HepG2 (cell line): ENCODE measurements around the gene MMP23B. TPM values are rescaled to one million over a fixed set of nuclear protein-coding genes. Genes with fewer than 3 reads are reported as not detected.

Experiments used
- FIP1L1 ChIP-seq: fragments of 200-400 bp; formaldehyde crosslinking; IDR thresholded peaks from 2 replicates; pipeline ENCODE4 v1.6.1; 2018; ENCODE audit warnings: low read depth, mild to moderate bottlenecking, low read length, moderate library complexity, borderline replicate concordance; ENCODE audit not compliant: insufficient read depth
- HOXA3 ChIP-seq: sonication (generic); formaldehyde crosslinking; IDR thresholded peaks from 2 replicates; pipeline ENCODE4 v1.5.0; 2020; ENCODE audit warnings: missing genetic modification reagents
- NFKBIZ ChIP-seq: IDR thresholded peaks from 2 replicates; pipeline ENCODE4 v1.6.1; 2018; ENCODE audit warnings: missing genetic modification reagents, missing compliant biosample characterization
- NFYC ChIP-seq: IDR thresholded peaks from 2 replicates; pipeline ENCODE4 v1.6.1; 2016; ENCODE audit warnings: missing genetic modification reagents, missing compliant biosample characterization
- POLR2G ChIP-seq: fragments of 200-400 bp; formaldehyde crosslinking; IDR thresholded peaks from 2 replicates; pipeline ENCODE4 v1.6.1; 2018; ENCODE audit warnings: mild to moderate bottlenecking, low read depth, low read length, moderate library complexity
- TEAD3 ChIP-seq: optimal IDR thresholded peaks from 2 replicates; pipeline ENCODE3; 2016; ENCODE audit warnings: borderline replicate concordance
- ZFYVE20 ChIP-seq: sonication (generic); formaldehyde crosslinking; IDR thresholded peaks from 2 replicates; pipeline ENCODE4 v1.8.0; 2023; ENCODE audit warnings: low read depth, mild to moderate bottlenecking, moderate library complexity, missing genetic modification reagents, borderline replicate concordance
- ZNF292 ChIP-seq: sonication (generic); formaldehyde crosslinking; IDR thresholded peaks from 2 replicates; pipeline ENCODE4 v1.8.1; 2022; ENCODE audit warnings: mild to moderate bottlenecking, low read depth, missing genetic modification reagents, borderline replicate concordance
- polyA plus RNA-seq, 8 experiments: library from polyadenylated mRNA; depleted of rRNA in 3 of 8; stranded (reverse) in 7 of 8; unstranded in 1 of 8; fragments of >200 nt; fragmentation: Illumina TruSeq in 4 of 8; extraction: Trizol in 4 of 8; gene quantifications; 2 replicates each; pipeline versions ENCODE4 v1.2.1 to v1.2.3, GENCODE V29; 2011 to 2016; ENCODE audit warnings: low read depth in 4 of 8, missing spikeins in 1 of 8, mixed read lengths in 1 of 8; ENCODE audit not compliant: insufficient read depth in 1 of 8
- total RNA-seq, 5 experiments: library from RNA; depleted of rRNA; stranded (reverse); fragments of >200 nt; fragmentation: Illumina TruSeq; extraction: Trizol; gene quantifications; 2 replicates each; pipeline ENCODE4 v1.2.3, GENCODE V29; 2016; ENCODE audit warnings: low read depth in 1 of 5
- TF ChIP-seq, protein P1 (sequence below): sonication (generic); formaldehyde crosslinking; IDR thresholded peaks from 2 replicates; pipeline ENCODE4 v1.4.0; 2020; ENCODE audit warnings: missing genetic modification reagents, borderline replicate concordance

MMP23B gene
- total and polyA plus RNA-seq, 2 of the 13 experiments (the other 11 are each of a cell fraction or from before 2014, with no cell fraction given), result 0.61 to 0.75 TPM

GRCh38 chr1:1683104-1683905 lies 51.3 kb downstream of the MMP23B start (continued):
- TF ChIP-seq ZNF292 (CRISPR knock-in tag) (no peak), NFYC (CRISPR knock-in tag) (no peak), NFKBIZ (CRISPR knock-in tag) (no peak), POLR2G (no peak), ZFYVE20 (CRISPR knock-in tag) (no peak), TEAD3 (CRISPR knock-in tag) (no peak), HOXA3 (CRISPR knock-in tag) (no peak), FIP1L1 (no peak)
- TF ChIP-seq, protein P1, sequence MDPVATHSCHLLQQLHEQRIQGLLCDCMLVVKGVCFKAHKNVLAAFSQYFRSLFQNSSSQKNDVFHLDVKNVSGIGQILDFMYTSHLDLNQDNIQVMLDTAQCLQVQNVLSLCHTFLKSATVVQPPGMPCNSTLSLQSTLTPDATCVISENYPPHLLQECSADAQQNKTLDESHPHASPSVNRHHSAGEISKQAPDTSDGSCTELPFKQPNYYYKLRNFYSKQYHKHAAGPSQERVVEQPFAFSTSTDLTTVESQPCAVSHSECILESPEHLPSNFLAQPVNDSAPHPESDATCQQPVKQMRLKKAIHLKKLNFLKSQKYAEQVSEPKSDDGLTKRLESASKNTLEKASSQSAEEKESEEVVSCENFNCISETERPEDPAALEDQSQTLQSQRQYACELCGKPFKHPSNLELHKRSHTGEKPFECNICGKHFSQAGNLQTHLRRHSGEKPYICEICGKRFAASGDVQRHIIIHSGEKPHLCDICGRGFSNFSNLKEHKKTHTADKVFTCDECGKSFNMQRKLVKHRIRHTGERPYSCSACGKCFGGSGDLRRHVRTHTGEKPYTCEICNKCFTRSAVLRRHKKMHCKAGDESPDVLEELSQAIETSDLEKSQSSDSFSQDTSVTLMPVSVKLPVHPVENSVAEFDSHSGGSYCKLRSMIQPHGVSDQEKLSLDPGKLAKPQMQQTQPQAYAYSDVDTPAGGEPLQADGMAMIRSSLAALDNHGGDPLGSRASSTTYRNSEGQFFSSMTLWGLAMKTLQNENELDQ, result no peak

Other genes starting within 250 kb of the MMP23B start
- 19.6 and 105 TPM in 2 replicates for gene CCNL2, start 232.8 kb upstream of the MMP23B start, total RNA-seq (2016; rRNA removed; fragmentation: Illumina TruSeq; extraction: Trizol)
- 340 and 452 TPM in 2 replicates for gene CCNL2, start 232.8 kb upstream of the MMP23B start, polyA plus RNA-seq (2011; rRNA removed)
- 127 and 175 TPM in 2 replicates for gene MRPL20, start 224.9 kb upstream of the MMP23B start, total RNA-seq (2016; rRNA removed; fragmentation: Illumina TruSeq; extraction: Trizol)
- gene MRPL20, start 224.9 kb upstream of the MMP23B start, polyA plus RNA-seq (2011; rRNA removed), result 59.0 and 59.2 TPM in 2 replicates
- 28.3 and 30.1 TPM in 2 replicates for gene ANKRD65, start 210.9 kb upstream of the MMP23B start, total RNA-seq (2016; rRNA removed; fragmentation: Illumina TruSeq; extraction: Trizol)
- 12.1 and 13.2 TPM in 2 replicates for gene ANKRD65, start 210.9 kb upstream of the MMP23B start, polyA plus RNA-seq (2011; rRNA removed)
- gene VWA1, start 196.5 kb upstream of the MMP23B start, total RNA-seq (2016; rRNA removed; fragmentation: Illumina TruSeq; extraction: Trizol), result 25.1 and 57.5 TPM in 2 replicates
- gene VWA1, start 196.5 kb upstream of the MMP23B start, polyA plus RNA-seq (2011; rRNA removed), result 40.9 and 61.3 TPM in 2 replicates
- gene ATAD3C, start 182.5 kb upstream of the MMP23B start, total RNA-seq (2016; rRNA removed; fragmentation: Illumina TruSeq; extraction: Trizol), result 3.2 and 4.7 TPM in 2 replicates
- 2.4 and 3.5 TPM in 2 replicates for gene ATAD3C, start 182.5 kb upstream of the MMP23B start, polyA plus RNA-seq (2011; rRNA removed)
- 21.1 and 31.1 TPM in 2 replicates for gene ATAD3B, start 160.4 kb upstream of the MMP23B start, total RNA-seq (2016; rRNA removed; fragmentation: Illumina TruSeq; extraction: Trizol)
- 9.6 and 15.4 TPM in 2 replicates for gene ATAD3B, start 160.4 kb upstream of the MMP23B start, polyA plus RNA-seq (2011; rRNA removed)
- 33.4 and 49.0 TPM in 2 replicates for gene ATAD3A, start 120.0 kb upstream of the MMP23B start, total RNA-seq (2016; rRNA removed; fragmentation: Illumina TruSeq; extraction: Trizol)
- 10.6 and 15.5 TPM in 2 replicates for gene ATAD3A, start 120.0 kb upstream of the MMP23B start, polyA plus RNA-seq (2011; rRNA removed)
- gene TMEM240, start 91.5 kb upstream of the MMP23B start, total RNA-seq (2016; rRNA removed; fragmentation: Illumina TruSeq; extraction: Trizol), result not detected in 2 replicates
- gene TMEM240, start 91.5 kb upstream of the MMP23B start, polyA plus RNA-seq (2011; rRNA removed), result 0.17 and 0.21 TPM in 2 replicates
- 63.5 and 67.1 TPM in 2 replicates for gene SSU72, start 57.3 kb upstream of the MMP23B start, total RNA-seq (2016; rRNA removed; fragmentation: Illumina TruSeq; extraction: Trizol)
- gene SSU72, start 57.3 kb upstream of the MMP23B start, polyA plus RNA-seq (2011; rRNA removed), result 41.7 and 42.8 TPM in 2 replicates
- gene FNDC10, start 32.0 kb upstream of the MMP23B start, total RNA-seq (2016; rRNA removed; fragmentation: Illumina TruSeq; extraction: Trizol), result 2.0 and 2.5 TPM in 2 replicates
- 2.2 and 3.1 TPM in 2 replicates for gene FNDC10, start 32.0 kb upstream of the MMP23B start, polyA plus RNA-seq (2011; rRNA removed)
- gene MIB2, start 16.7 kb upstream of the MMP23B start, total RNA-seq (2016; rRNA removed; fragmentation: Illumina TruSeq; extraction: Trizol), result 10.3 and 30.4 TPM in 2 replicates
- gene MIB2, start 16.7 kb upstream of the MMP23B start, polyA plus RNA-seq (2011; rRNA removed), result 19.9 and 31.3 TPM in 2 replicates
- 12.4 and 15.1 TPM in 2 replicates for gene CDK11B, start 26.8 kb downstream of the MMP23B start, total RNA-seq (2016; rRNA removed; fragmentation: Illumina TruSeq; extraction: Trizol)
- 3.6 and 3.9 TPM in 2 replicates for gene CDK11B, start 26.8 kb downstream of the MMP23B start, polyA plus RNA-seq (2011; rRNA removed)
- 10.2 and 14.1 TPM in 2 replicates for gene SLC35E2B, start 60.6 kb downstream of the MMP23B start, total RNA-seq (2016; rRNA removed; fragmentation: Illumina TruSeq; extraction: Trizol)
- gene SLC35E2B, start 60.6 kb downstream of the MMP23B start, polyA plus RNA-seq (2011; rRNA removed), result 19.7 and 25.8 TPM in 2 replicates
- gene CDK11A, start 92.2 kb downstream of the MMP23B start, total RNA-seq (2016; rRNA removed; fragmentation: Illumina TruSeq; extraction: Trizol), result 4.7 and 17.9 TPM in 2 replicates
- 11.2 and 14.2 TPM in 2 replicates for gene CDK11A, start 92.2 kb downstream of the MMP23B start, polyA plus RNA-seq (2011; rRNA removed)
- gene NADK, start 146.3 kb downstream of the MMP23B start, total RNA-seq (2016; rRNA removed; fragmentation: Illumina TruSeq; extraction: Trizol), result 47.6 and 60.1 TPM in 2 replicates
- gene NADK, start 146.3 kb downstream of the MMP23B start, polyA plus RNA-seq (2011; rRNA removed), result 56.6 and 74.9 TPM in 2 replicates